GM18867 (cell line): Measurements from ENCODE around the gene NOTUM.

Source experiments
- ATAC-seq: cut with Tn5 transposase; IDR thresholded peaks from one replicate; pipeline ENCODE4 v1.9.1; 2021; ENCODE audit warnings: mild to moderate bottlenecking, moderate library complexity; ENCODE audit not compliant: unreplicated experiment

Gene NOTUM

GRCh38 chr17:81961087-81961511 is at the start of gene NOTUM:
Gene NOTUM (minus strand): TSS chr17:81961187. CDS start chr17:81960909, 278 bp downstream.
- no peak for ATAC-seq

- no peak for ATAC-seq
These were observed 48.4 kb upstream of the NOTUM start for GRCh38 chr17:82009413-82009812.

GRCh38 chr17:82008941-82009405 is 48.0 kb upstream of the NOTUM start:
- ATAC-seq = no peak

- ATAC-seq = no peak
These were observed 47.4 kb upstream of the NOTUM start for GRCh38 chr17:82008258-82008940.

DNA sequence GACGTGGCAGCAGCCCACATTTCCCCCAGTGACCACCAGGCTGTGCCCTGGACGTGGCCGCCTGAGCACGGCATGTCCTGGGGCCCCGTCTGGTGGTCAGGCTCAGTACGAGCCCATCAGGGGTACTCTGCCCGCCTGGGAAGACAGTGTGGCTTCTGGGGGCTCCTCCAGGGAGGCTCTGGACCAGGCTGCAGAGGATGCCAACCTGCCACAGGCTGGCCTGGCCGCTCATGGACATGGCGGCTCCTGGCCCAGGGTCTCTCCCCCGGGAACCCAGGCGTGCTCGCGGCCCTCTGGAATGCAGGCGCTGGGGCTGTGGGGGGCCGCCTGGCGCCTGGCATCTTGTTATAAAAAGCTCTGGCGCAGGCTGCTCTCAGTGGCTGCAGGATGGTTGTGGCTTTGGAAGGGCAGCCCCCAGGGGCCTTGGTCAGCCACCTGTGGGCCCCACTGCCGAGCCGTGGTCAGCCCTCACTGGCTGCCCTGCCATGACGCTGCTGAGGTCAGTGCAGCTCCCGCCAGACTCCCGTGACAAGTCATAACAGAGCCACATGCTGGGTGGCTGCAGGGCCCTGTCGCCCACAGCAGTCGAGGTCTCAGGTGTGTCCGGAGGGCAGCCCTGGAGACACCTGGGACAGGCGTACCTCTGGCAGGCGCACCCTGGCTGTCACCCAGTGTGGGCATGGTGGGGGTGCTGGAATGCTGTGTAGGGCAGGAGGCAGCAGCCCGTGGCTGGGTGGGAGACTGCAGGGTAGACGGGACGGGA is 46.7 kb upstream of the NOTUM start:
- no peak for ATAC-seq

DNA sequence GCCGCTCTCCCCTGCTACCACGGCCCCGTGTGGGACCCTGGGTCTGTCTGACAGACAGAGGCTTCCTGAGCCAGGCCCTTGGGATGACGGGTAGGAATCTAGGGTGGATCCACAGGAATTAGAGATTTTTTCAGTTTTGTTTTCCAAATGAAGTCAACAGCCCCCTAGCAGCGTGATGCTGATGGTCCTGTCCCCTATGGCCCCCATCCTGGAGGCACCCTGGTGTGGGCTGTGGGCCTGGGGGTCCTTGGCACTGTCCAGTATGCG is 46.2 kb upstream of the NOTUM start:
- no peak for ATAC-seq

- no peak for ATAC-seq
These were observed 45.7 kb upstream of the NOTUM start for GRCh38 chr17:82006468-82007227.

GRCh38 chr17:82005701-82006348 is 44.8 kb upstream of the NOTUM start:
- no peak for ATAC-seq

- no peak for ATAC-seq
These were observed 43.8 kb upstream of the NOTUM start for GRCh38 chr17:82004517-82005455.

- no peak for ATAC-seq
These were observed 42.7 kb upstream of the NOTUM start for GRCh38 chr17:82003411-82004381.

GRCh38 chr17:82001571-82002056 is 40.6 kb upstream of the NOTUM start:
- no peak for ATAC-seq

- no peak for ATAC-seq
These were observed 40.0 kb upstream of the NOTUM start for GRCh38 chr17:82000803-82001570.

DNA sequence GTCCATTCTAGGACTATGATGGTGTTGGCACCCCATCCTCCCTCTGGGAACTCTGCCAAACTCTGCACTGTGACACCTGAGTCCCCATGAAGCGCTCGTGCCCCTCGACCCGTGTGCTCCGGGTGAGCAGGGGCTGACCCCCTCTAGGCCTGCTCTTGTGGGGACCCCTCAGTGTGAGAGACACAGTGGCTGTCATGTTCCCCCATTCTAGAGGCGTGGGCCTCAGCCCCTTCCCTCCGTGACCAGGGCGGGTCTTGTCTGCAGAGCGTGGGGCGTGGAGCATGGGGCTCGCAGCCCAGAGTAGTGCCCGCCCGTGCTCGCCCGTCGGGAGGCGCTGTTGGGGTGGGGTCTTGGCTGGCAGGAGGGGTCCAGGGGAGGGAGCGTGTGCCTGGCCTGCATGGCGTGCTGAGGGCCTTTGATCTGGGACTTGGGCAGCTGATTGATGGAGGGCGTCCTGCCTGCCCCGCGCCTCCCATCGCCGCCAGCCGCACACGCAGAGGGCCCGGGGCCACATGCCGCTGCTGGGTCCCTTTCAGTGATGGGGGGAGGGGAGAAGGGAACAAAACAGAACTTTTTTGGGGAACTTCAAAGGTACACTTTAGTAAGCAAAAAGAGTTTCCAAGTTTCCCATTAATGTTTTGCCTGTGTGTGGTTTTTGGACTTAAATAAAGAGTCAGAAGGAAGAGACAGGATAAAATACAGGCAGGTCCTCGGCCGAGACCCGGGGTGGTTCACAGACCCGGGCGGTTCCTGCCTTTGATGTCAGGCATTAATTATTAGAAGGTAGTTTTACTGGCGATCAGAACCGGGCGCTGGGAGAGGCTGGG is 39.2 kb upstream of the NOTUM start:
- no peak for ATAC-seq

DNA sequence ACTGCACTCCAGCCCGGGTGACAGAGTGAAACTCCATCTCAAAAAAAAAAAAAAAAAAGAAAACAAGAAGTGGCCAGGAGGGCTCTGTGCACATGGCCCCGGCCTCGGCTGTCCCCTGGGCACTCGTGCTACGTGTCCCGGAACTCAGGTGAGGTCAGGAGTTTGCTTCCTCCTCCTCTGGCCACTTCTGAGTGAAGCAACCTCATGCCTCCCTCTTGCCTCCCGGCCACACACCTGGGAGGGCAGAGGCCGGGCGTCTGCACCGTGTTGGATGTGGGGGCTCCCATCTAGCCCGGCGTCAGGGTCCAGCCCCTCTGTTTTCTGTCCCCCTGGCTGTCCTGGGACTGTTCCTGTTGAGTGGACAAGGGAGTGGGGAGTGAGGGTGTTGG is 38.6 kb upstream of the NOTUM start:
- ATAC-seq = no peak

GRCh38 chr17:81998691-81999438 is 37.9 kb upstream of the NOTUM start:
- no peak for ATAC-seq

- ATAC-seq = no peak
These were observed 37.2 kb upstream of the NOTUM start for GRCh38 chr17:81998212-81998611.
